PC-3 (cell line): ENCODE measurements around the gene RFC2. TPM values are rescaled to one million over a fixed set of nuclear protein-coding genes. Genes with fewer than 3 reads are reported as not detected.

Experiments
- ATAC-seq: fragments of 200-7000 bp; cut with Tn5 transposase; 2 replicates; pipeline ENCODE4 v1.9.1; 2020; ENCODE audit warnings: mild to moderate bottlenecking, moderate library complexity
- BruUV-seq: library from RNA; stranded (reverse); fragments of 400-500 nt; replicated peaks from 2 replicates; lab custom pipeline; 2021; lab: Mats Ljungman, UMichigan
- CTCF ChIA-PET: fragments of 300-600 bp; sonication (Branson Sonifier 250); formaldehyde crosslinking; loops from one replicate; lab custom pipeline; 2022; ENCODE audit warnings: antibody characterized with exemption; lab: Charles Lee
- POLR2A ChIA-PET: fragments of 300-600 bp; sonication (Branson Sonifier 250); formaldehyde crosslinking; loops from one replicate; lab custom pipeline; 2022; ENCODE audit warnings: antibody characterized with exemption; ENCODE audit not compliant: unreplicated experiment; lab: Charles Lee
- DNase-seq: peaks from one replicate; pipeline ENCODE4 v3.0.0-alpha.2; 2015
- H2AFZ ChIP-seq: fragments of 300-600 bp; sonication (generic); 2 replicates; pipeline ENCODE4 v1.6.0; 2016; ENCODE audit warnings: antibody characterized with exemption, low read length
- H3F3A ChIP-seq: fragments of 300-600 bp; sonication (generic); one replicate; pipeline ENCODE4 v1.6.0; 2017; ENCODE audit warnings: antibody characterized with exemption, low read length, control low read depth, mild to moderate bottlenecking; ENCODE audit not compliant: unreplicated experiment
- H3K27ac ChIP-seq: fragments of 300-600 bp; sonication (generic); 2 replicates; pipeline ENCODE4 v1.5.1; 2016; ENCODE audit warnings: mild to moderate bottlenecking, low read length
- H3K27me3 ChIP-seq: fragments of 300-600 bp; sonication (generic); 2 replicates; pipeline ENCODE4 v1.6.1; 2016; ENCODE audit warnings: low read length, mixed read lengths
- H3K36me3 ChIP-seq: fragments of 300-600 bp; sonication (generic); 2 replicates; pipeline ENCODE4 v1.6.1; 2016; ENCODE audit warnings: low read depth, mixed run types, low read length, mixed read lengths
- H3K4me1 ChIP-seq: fragments of 300-600 bp; sonication (generic); 2 replicates; pipeline ENCODE4 v1.5.1; 2016; ENCODE audit warnings: low read length; ENCODE audit not compliant: insufficient read depth
- H3K4me2 ChIP-seq: fragments of 300-600 bp; sonication (generic); 2 replicates; pipeline ENCODE4 v1.6.0; 2016; ENCODE audit warnings: low read length
- H3K4me3 ChIP-seq: fragments of 300-600 bp; sonication (generic); 2 replicates; pipeline ENCODE4 v1.5.1; 2016; ENCODE audit warnings: mild to moderate bottlenecking, low read length, mixed read lengths
- H3K79me2 ChIP-seq: fragments of 300-600 bp; sonication (generic); 2 replicates; pipeline ENCODE4 v1.6.1; 2017; ENCODE audit warnings: low read length, mixed read lengths
- H3K9ac ChIP-seq: fragments of 300-600 bp; sonication (generic); 2 replicates; pipeline ENCODE4 v1.6.0; 2016; ENCODE audit warnings: mild to moderate bottlenecking, low read length
- H3K9me2 ChIP-seq: fragments of 300-600 bp; sonication (generic); replicated peaks from 2 replicates; pipeline ENCODE4 v1.6.1; 2016; ENCODE audit warnings: mixed run types, low read length, mixed read lengths
- H3K9me3 ChIP-seq: fragments of 300-600 bp; sonication (generic); 2 replicates; pipeline ENCODE4 v1.6.1; 2016; ENCODE audit warnings: low read length, mixed read lengths
- H4K20me1 ChIP-seq: fragments of 300-600 bp; sonication (generic); 2 replicates; pipeline ENCODE4 v1.6.1; 2016; ENCODE audit warnings: low read length, mixed read lengths
- EZH2 ChIP-seq: fragments of 300-600 bp; sonication (generic); IDR thresholded peaks from one replicate; pipeline ENCODE4 v1.6.1; 2017; ENCODE audit warnings: antibody characterized with exemption, mild to moderate bottlenecking, low read length; ENCODE audit not compliant: unreplicated experiment
- EZH2phosphoT487 ChIP-seq: fragments of 300-600 bp; sonication (generic); IDR thresholded peaks from 2 replicates; pipeline ENCODE4 v1.6.1; 2018; ENCODE audit warnings: mild to moderate bottlenecking, antibody characterized with exemption, low read length, borderline replicate concordance
- intact Hi-C: fragments of 100-400 bp; cut with micrococcal nuclease; formaldehyde crosslinking; loops from 2 replicates; pipeline ENCODE4 v1.9.0; 2023
- total RNA-seq: library from RNA; depleted of rRNA; stranded (reverse); fragments of >200 nt; gene quantifications from 2 replicates; pipeline ENCODE4 v1.2.3, GENCODE V29; 2014
- TF ChIP-seq, protein P1 (sequence below): fragments of 300-600 bp; sonication (generic); conservative IDR thresholded peaks from 2 replicates; pipeline ENCODE4 v1.5.1; 2017; ENCODE audit warnings: antibody characterized with exemption, low read depth, mild to moderate bottlenecking, low read length

Gene RFC2
- total RNA-seq, 1 experiment from 2014 or later: 60.4 TPM

DNA sequence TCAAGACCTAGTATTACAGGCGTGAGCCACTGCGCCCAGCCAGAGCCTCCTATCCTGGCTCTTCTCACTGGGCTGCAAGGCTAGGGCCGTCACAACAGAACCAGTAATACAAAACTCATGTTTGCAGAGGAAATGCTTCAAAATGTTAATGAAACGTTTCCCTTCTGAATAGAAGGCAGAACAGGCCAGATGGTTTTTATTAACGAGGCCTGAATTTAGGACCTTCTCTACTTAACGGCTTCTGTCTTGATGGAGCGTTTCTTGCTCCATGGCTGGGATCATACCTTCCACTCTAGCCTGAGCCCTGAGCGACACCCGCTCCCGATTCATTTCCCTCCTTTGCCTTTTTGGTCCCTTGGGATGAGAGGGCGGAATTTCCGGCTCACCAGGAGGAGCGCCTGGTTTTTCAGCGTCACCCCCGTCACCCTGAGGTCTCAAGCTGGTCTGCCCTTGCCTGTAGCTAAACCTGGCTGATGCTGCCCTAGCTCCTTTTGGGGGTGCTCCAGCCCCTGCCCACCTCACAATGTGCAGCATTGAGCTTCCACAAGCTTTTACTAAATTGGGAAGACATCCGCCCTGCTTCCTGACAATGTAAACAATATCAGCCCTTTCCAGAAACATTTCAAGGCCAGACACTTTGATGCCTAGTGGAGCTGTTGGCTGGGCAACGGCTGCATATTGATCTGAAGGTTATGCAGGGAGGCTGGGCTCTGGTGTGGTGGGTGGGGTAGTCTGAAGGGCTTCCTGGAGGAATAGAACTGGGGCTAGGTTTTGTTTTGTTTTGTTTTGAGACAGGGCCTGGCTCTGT is 40.2 kb upstream of the RFC2 start:
- no peak for ATAC-seq
- POLR2A ChIA-PET: interaction anchor here (0.5 kb wide), 1 partner anchor 12 kb away, joined by 3 read pairs; no protein-coding TSS in a partner anchor
- BruUV-seq: no TSS peak

DNA sequence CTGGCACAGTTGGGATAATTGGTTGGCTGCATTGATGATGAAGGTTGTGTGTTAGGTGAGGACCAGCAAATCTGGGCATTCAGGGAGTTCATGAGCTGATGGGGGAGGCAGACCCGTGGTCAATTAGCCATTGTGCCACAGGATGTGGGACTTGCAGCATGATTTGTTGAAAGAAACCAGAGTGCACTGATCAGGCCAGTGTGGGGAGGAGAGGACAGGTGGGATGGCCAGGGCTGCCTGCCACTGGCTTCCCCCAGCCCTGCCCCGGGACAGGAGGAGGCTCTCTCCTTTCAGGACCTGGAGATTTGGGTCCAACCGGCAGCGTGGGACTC is 39.3 kb upstream of the RFC2 start:
- no peaks in the 10 kb centered on the region for H3K36me3 ChIP-seq
- H4K20me1 ChIP-seq: peaks cover 18% of the 10 kb centered on the region; the same call in 1 of the 2 replicates
- no peak for ATAC-seq
- no peak overlapping the region for H3K4me2 ChIP-seq
- POLR2A ChIA-PET: interaction anchor here (0.6 kb wide), 1 partner anchor 13 kb away, joined by 3 read pairs; no protein-coding TSS in a partner anchor
- BruUV-seq: no TSS peak
- H3K79me2 ChIP-seq: peaks cover 62% of the 10 kb centered on the region
- no peaks in the 10 kb centered on the region for H3F3A ChIP-seq
- H3K9me3 ChIP-seq: no peaks in the 10 kb centered on the region
- no peak overlapping the region for H3K27ac ChIP-seq
- H3K4me1 ChIP-seq: peaks cover 11% of the 10 kb centered on the region
- TF ChIP-seq, protein P1, sequence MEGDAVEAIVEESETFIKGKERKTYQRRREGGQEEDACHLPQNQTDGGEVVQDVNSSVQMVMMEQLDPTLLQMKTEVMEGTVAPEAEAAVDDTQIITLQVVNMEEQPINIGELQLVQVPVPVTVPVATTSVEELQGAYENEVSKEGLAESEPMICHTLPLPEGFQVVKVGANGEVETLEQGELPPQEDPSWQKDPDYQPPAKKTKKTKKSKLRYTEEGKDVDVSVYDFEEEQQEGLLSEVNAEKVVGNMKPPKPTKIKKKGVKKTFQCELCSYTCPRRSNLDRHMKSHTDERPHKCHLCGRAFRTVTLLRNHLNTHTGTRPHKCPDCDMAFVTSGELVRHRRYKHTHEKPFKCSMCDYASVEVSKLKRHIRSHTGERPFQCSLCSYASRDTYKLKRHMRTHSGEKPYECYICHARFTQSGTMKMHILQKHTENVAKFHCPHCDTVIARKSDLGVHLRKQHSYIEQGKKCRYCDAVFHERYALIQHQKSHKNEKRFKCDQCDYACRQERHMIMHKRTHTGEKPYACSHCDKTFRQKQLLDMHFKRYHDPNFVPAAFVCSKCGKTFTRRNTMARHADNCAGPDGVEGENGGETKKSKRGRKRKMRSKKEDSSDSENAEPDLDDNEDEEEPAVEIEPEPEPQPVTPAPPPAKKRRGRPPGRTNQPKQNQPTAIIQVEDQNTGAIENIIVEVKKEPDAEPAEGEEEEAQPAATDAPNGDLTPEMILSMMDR: no peak
- TF ChIP-seq EZH2 (no peak), EZH2phosphoT487 (no peak)
- no peak overlapping the region for H3K4me3 ChIP-seq
- no peak overlapping the region for H2AFZ ChIP-seq
- CTCF ChIA-PET: no interaction called here
- H3K9me2 ChIP-seq: no peaks in the 10 kb centered on the region
- intact Hi-C loops: loop anchor here (5.0 kb wide), 1 partner anchor 99 kb away; no protein-coding TSS in a partner anchor
- DNase-seq: no peak
- H3K27me3 ChIP-seq: no peaks in the 10 kb centered on the region
- H3K9ac ChIP-seq: no peak overlapping the region

More for the DNA sequence above, 40.2 kb upstream of the RFC2 start:
- peaks cover 6% of the 10 kb centered on the region for H3K4me1 ChIP-seq
- CTCF ChIA-PET: no interaction called here
- no peaks in the 10 kb centered on the region for H3K9me2 ChIP-seq
- no peak overlapping the region for H2AFZ ChIP-seq
- H3K4me2 ChIP-seq: no peak overlapping the region
- H3K27me3 ChIP-seq: no peaks in the 10 kb centered on the region
- TF ChIP-seq EZH2 (no peak), EZH2phosphoT487 (no peak)
- TF ChIP-seq, protein P1: no peak
- peaks cover 64% of the 10 kb centered on the region for H3K79me2 ChIP-seq
- peaks cover 18% of the 10 kb centered on the region; the same call in 1 of the 2 replicates for H4K20me1 ChIP-seq
- DNase-seq: no peak
- no peak overlapping the region for H3K27ac ChIP-seq
- no peak overlapping the region for H3K9ac ChIP-seq
- H3F3A ChIP-seq: no peaks in the 10 kb centered on the region
- no peak overlapping the region for H3K4me3 ChIP-seq
- intact Hi-C loops: loop anchor here (5.0 kb wide), 1 partner anchor 98 kb away; no protein-coding TSS in a partner anchor
- H3K9me3 ChIP-seq: no peaks in the 10 kb centered on the region
- no peaks in the 10 kb centered on the region for H3K36me3 ChIP-seq
